ENCODE data around the gene XXYLT1.

XXYLT1 gene

DNA sequence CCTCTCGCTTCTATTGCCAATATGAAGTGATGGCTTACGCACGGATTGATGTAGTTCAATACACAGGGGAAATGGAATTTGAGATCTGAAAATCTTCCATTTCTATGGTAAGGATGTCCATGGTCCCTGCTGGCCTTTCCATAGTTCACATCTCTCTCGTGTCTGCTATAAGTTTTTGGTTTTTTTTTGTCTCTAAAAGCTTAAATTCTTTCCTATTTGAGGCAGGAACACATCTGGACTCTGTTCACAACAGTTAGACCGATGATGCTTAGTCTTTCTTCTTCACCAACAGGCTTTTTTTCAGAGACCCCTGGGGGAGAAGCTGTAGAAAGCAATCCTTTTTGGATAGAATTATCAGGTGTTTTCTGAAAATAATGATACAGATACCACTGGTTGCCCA lies 108.1 kb downstream of the XXYLT1 start:
- no peak overlapping the region for H2AFZ ChIP-seq (ENCODE audit: low read length, unreplicated experiment)
- H3K4me3 ChIP-seq (ENCODE audit: low read depth, low read length) = no peak overlapping the region
- no peaks in the 10 kb centered on the region for H3K79me2 ChIP-seq (ENCODE audit: control insufficient read depth, insufficient read depth, low read length, unreplicated experiment)
- no peak overlapping the region for H3K27ac ChIP-seq (ENCODE audit: low read depth, low read length)
- H3K36me3 ChIP-seq (ENCODE audit: insufficient read depth, low read length) = no peaks in the 10 kb centered on the region
- H3K4me1 ChIP-seq (ENCODE audit: control insufficient read depth, insufficient read depth, low read length, unreplicated experiment) = peaks cover 12% of the 10 kb centered on the region
- no peaks in the 10 kb centered on the region for H3K27me3 ChIP-seq (ENCODE audit: insufficient read depth, low read length)

DNA sequence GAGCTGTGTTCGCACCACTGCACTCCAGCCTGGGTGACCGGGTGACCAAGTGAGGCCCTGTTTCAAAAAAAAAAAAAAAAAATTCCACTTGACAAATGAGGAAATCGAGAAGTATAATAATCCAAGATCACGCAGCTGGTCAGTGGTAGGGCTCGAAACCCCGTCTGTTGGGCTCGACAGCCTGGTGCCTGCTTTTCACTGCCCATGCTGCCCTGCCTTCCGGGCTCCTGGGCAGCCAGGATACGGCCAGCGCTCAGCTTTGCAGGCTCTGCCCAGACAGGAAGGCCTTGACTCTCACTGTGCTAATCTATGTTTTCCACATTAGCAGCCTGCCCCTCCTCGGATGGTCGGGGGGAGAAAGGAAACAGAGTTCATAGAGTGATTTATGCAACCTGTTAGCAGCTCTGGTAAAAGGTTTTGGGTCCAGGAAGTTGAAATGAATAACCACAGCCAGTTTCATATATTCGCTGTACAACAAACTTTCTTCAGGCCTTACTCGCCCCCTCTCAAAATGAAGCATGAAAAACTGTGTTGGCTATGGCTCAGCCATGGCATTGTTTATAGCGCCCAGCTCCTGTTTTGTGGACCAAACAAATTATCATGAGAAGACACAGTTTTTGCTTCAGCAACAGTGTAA lies 108.8 kb downstream of the XXYLT1 start:
- Histone ChIP-seq H3K4me3 (ENCODE audit: low read depth, low read length) (no peak overlapping the region), H3K27ac (ENCODE audit: low read depth, low read length) (no peak overlapping the region), H3K27me3 (ENCODE audit: insufficient read depth, low read length) (no peaks in the 10 kb centered on the region), H3K4me1 (ENCODE audit: control insufficient read depth, insufficient read depth, low read length, unreplicated experiment) (peaks cover 12% of the 10 kb centered on the region), H2AFZ (ENCODE audit: low read length, unreplicated experiment) (no peak overlapping the region), H3K36me3 (ENCODE audit: insufficient read depth, low read length) (no peaks in the 10 kb centered on the region), H3K79me2 (ENCODE audit: control insufficient read depth, insufficient read depth, low read length, unreplicated experiment) (no peaks in the 10 kb centered on the region)

DNA sequence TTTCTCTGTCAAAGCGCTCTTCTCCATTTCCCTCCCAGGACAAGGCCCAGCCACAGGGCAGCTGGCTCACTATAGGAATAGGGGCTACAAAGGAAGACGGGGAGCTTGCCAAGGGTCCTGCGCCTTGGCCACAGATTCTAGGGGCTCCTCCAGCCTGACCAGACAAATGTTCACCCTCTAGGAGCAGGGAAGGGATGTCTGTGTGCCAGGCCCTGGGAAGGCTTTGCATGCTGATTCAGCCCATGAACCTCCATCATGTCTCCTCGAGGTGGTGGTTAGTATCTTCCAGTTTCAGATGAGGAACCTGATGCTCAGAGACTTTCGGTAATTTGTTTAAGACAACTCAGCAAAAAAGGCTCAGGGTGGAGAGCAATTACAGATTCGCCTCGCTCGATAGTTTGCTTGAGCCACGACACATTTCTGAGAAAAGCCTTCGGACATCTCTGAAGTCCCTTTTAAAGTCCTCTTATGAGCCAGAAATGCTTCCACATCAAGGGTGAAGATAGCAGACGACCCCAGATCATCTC lies 110.0 kb downstream of the XXYLT1 start:
- Histone ChIP-seq H3K4me1 (ENCODE audit: control insufficient read depth, insufficient read depth, low read length, unreplicated experiment) (peaks cover 12% of the 10 kb centered on the region), H3K79me2 (ENCODE audit: control insufficient read depth, insufficient read depth, low read length, unreplicated experiment) (no peaks in the 10 kb centered on the region), H3K27ac (ENCODE audit: low read depth, low read length) (no peak overlapping the region), H3K36me3 (ENCODE audit: insufficient read depth, low read length) (no peaks in the 10 kb centered on the region), H2AFZ (ENCODE audit: low read length, unreplicated experiment) (no peak overlapping the region), H3K27me3 (ENCODE audit: insufficient read depth, low read length) (no peaks in the 10 kb centered on the region), H3K4me3 (ENCODE audit: low read depth, low read length) (no peak overlapping the region)

DNA sequence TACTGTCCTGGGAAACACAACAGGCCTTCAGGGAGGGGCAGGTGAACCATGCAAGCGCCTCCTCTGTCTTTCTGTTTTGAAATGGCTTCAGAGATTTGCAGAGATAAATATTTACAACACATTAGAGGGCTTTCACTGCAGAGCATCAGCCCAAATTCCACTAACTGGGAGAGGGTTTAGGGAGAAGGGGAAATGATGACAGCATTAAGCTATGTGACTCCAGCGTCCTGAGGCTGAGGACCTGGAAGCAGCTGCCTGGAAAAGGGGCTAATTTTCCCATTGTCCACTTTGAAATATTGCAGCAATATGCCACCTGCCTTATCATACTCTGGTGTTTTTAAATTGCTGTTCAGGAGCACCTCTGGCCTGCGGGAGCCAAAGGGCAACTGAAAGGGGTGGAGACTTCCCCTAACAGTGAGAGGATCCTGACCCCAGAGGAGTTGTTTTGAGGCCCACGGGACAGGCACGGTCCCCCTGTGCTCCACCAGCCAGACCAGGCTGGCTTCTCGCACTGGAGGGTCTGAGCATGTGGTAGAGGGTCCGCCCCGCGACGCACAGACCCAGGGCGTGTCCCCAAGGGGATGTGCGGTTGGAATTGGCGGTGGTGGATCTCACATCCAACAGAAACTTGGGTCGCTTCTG lies 110.6 kb downstream of the XXYLT1 start:
- Histone ChIP-seq H3K4me1 (ENCODE audit: control insufficient read depth, insufficient read depth, low read length, unreplicated experiment) (peaks cover 12% of the 10 kb centered on the region), H3K27me3 (ENCODE audit: insufficient read depth, low read length) (no peaks in the 10 kb centered on the region), H3K27ac (ENCODE audit: low read depth, low read length) (no peak overlapping the region), H3K4me3 (ENCODE audit: low read depth, low read length) (no peak overlapping the region), H2AFZ (ENCODE audit: low read length, unreplicated experiment) (no peak overlapping the region), H3K36me3 (ENCODE audit: insufficient read depth, low read length) (no peaks in the 10 kb centered on the region), H3K79me2 (ENCODE audit: control insufficient read depth, insufficient read depth, low read length, unreplicated experiment) (no peaks in the 10 kb centered on the region)

DNA sequence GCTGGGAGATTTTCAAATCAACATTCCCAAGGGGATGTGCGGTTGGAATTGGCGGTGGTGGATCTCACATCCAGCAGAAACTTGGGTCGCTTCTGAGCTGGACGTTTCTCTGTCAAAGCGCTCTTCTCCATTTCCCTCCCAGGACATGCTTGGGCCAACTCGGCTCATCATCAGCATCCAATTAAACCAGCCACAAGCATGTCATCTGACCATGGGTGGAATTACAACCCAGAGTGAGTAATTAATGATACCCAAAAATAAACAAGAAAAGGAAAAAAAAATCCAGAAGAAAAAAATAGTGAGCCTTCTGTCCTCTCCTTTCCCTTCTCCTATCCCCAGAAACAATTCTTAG lies 111.2 kb downstream of the XXYLT1 start:
- H3K27ac ChIP-seq (ENCODE audit: low read depth, low read length) = no peak overlapping the region
- H3K4me3 ChIP-seq (ENCODE audit: low read depth, low read length) = no peak overlapping the region
- no peak overlapping the region for H2AFZ ChIP-seq (ENCODE audit: low read length, unreplicated experiment)
- no peaks in the 10 kb centered on the region for H3K36me3 ChIP-seq (ENCODE audit: insufficient read depth, low read length)
- no peaks in the 10 kb centered on the region for H3K27me3 ChIP-seq (ENCODE audit: insufficient read depth, low read length)
- H3K79me2 ChIP-seq (ENCODE audit: control insufficient read depth, insufficient read depth, low read length, unreplicated experiment) = no peaks in the 10 kb centered on the region
- peaks cover 17% of the 10 kb centered on the region for H3K4me1 ChIP-seq (ENCODE audit: control insufficient read depth, insufficient read depth, low read length, unreplicated experiment)

DNA sequence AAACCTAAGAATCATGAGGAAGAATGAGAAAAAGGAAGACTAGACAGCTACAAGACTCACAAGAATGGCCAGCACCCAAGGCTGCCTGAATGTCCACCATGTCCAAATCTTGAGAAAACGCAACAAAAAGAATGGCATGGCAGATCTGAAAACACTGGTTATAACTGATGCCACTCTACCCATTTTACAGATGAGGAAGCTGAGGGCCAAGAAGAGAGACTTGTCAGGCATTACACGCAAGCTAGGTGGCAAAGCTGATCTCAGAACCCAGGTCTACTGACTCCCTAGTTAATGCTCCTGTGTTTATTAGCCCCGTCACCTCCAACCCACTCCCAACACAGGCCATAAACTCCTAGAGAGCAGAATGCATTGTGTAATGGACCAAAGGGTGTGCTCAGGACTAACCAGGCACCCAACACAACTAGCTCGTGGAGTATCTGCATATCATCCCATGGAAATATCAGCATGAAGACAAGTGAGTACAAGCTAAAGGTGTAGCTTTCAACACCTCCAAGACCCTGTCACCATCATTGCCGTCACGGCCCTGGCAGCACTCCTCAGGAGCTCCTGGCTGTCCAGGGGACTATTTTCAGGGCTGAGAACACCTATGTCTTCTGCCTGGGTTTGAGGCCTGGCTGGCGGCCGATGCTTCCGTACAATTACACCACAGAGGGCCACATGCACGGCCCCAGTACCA lies 111.7 kb downstream of the XXYLT1 start:
- H3K27ac ChIP-seq (ENCODE audit: low read depth, low read length) = no peak overlapping the region

DNA sequence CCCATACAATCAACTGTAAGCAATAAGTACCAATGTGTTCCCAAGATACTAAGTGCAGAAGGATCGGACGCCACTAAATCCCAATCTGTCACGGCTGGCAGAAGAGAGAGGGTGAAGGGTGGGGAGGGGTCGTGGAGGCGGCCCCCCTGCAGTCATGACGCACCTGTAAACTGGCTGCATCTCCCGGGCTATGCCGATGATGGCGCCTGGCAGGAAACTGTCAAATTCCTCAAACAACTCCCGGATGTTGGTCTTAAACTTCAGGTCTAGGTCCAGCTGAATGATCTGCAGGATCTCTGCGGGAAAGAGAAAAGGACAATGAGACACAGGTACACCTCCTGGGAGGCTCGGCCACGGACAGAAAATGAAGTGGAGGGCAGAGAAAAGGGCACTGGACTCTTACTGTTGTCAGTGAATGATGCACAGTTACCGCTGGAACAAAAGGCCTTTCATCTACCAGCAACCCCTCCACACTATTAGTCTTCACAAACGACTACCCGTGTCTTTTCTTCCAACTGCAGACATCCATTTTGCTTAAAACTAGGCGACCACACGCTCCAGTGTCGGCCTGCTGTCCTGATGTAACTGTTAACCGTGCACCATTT lies 114.6 kb downstream of the XXYLT1 start:
- Histone ChIP-seq H2AFZ (ENCODE audit: low read length, unreplicated experiment) (no peak overlapping the region), H3K36me3 (ENCODE audit: insufficient read depth, low read length) (no peaks in the 10 kb centered on the region), H3K27ac (ENCODE audit: low read depth, low read length) (no peak overlapping the region), H3K79me2 (ENCODE audit: control insufficient read depth, insufficient read depth, low read length, unreplicated experiment) (no peaks in the 10 kb centered on the region), H3K4me3 (ENCODE audit: low read depth, low read length) (no peak overlapping the region), H3K4me1 (ENCODE audit: control insufficient read depth, insufficient read depth, low read length, unreplicated experiment) (peaks cover 36% of the 10 kb centered on the region), H3K27me3 (ENCODE audit: insufficient read depth, low read length) (no peaks in the 10 kb centered on the region)

More for the DNA sequence above, 111.7 kb downstream of the XXYLT1 start:
- Histone ChIP-seq H3K4me3 (ENCODE audit: low read depth, low read length) (no peak overlapping the region), H3K36me3 (ENCODE audit: insufficient read depth, low read length) (no peaks in the 10 kb centered on the region), H2AFZ (ENCODE audit: low read length, unreplicated experiment) (no peak overlapping the region), H3K79me2 (ENCODE audit: control insufficient read depth, insufficient read depth, low read length, unreplicated experiment) (no peaks in the 10 kb centered on the region), H3K27me3 (ENCODE audit: insufficient read depth, low read length) (no peaks in the 10 kb centered on the region), H3K4me1 (ENCODE audit: control insufficient read depth, insufficient read depth, low read length, unreplicated experiment) (peaks cover 22% of the 10 kb centered on the region)

DNA sequence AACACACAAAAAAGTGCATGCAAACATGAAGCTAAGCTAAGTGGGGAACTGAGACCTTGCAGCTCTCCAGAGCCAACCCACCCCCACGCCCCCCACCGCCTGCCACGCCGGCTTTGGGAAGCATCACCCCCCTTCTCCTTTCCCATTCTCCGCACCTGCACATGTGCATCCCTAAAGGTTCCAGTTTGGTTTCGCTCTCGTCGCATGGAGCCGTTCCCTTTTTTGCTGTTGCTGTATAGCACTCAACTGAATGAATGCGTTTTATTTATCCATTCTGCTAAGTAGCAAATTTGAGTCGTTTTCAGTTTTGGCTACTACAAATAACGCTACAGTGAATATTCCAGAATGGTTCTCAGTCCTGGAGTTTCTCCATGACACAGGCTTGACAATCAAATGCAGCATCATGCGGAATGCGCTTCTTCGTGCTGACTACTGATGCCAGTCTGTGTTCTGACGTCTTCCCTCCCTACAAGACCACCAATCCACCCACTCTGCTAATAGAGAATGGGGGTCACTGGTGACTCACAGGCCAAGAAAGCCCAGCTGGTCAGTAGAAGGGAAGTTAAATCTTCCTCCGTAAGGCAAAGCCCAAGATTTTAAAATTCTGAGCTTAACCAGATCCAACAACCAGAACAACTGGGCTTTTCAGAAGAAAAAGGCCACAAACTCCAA lies 115.3 kb downstream of the XXYLT1 start:
- Histone ChIP-seq H3K27me3 (ENCODE audit: insufficient read depth, low read length) (no peaks in the 10 kb centered on the region), H3K27ac (ENCODE audit: low read depth, low read length) (no peak overlapping the region), H2AFZ (ENCODE audit: low read length, unreplicated experiment) (no peak overlapping the region), H3K4me1 (ENCODE audit: control insufficient read depth, insufficient read depth, low read length, unreplicated experiment) (peaks cover 36% of the 10 kb centered on the region), H3K4me3 (ENCODE audit: low read depth, low read length) (no peak overlapping the region), H3K79me2 (ENCODE audit: control insufficient read depth, insufficient read depth, low read length, unreplicated experiment) (no peaks in the 10 kb centered on the region), H3K36me3 (ENCODE audit: insufficient read depth, low read length) (no peaks in the 10 kb centered on the region)

DNA sequence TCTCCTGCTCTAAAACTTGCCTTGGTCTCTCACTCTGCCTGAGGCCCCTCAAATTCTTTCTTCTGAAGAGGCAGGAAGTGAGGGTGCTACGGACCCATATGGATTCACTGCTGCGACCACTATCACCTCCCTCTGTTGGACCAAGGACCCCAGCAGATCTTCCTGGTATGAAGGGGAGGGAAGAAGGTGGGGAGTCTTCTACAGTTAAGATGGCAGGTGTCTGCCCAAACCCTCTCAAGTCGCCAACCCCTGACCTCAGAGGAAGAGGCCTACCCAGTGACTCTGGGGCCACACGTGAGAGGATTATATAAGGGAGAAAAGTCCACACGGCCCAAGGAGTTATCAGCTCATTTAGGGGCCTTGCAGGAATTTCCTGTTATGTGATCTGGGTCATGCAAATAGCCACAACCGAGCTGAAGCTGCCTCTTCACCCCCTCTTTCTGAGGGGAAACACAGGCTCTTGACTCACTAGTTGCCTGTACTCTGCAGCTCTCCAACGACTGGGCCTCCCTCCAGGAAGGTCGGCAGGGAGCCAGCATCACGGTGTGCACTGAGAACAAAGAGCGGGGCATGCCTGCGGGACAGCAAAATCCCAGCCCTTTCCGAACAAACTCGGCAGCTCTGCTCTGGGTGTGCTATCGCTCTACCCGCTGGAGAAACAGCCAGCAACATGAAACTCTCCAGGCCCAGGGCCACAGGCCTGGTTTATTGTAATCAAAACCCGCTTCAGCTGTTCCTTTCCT lies 116.0 kb downstream of the XXYLT1 start:
- Histone ChIP-seq H3K27ac (ENCODE audit: low read depth, low read length) (peak overlapping the region; percentile 63), H3K4me1 (ENCODE audit: control insufficient read depth, insufficient read depth, low read length, unreplicated experiment) (peaks cover 31% of the 10 kb centered on the region), H3K79me2 (ENCODE audit: control insufficient read depth, insufficient read depth, low read length, unreplicated experiment) (no peaks in the 10 kb centered on the region), H2AFZ (ENCODE audit: low read length, unreplicated experiment) (peak overlapping the region; percentile 51), H3K4me3 (ENCODE audit: low read depth, low read length) (peak overlapping the region; percentile 30; the same call in 1 of the 2 replicates), H3K27me3 (ENCODE audit: insufficient read depth, low read length) (no peaks in the 10 kb centered on the region), H3K36me3 (ENCODE audit: insufficient read depth, low read length) (no peaks in the 10 kb centered on the region)

Measured in ACC112 (cell line).